Stimulated activated CD4-positive, alpha-beta T cell treated with anti-CD3 and anti-CD28 coated beads, Interleukin-2, amount 100 ng/mL, for 48 hours (primary cell): ENCODE results near the gene PGLYRP2.
A peak's percentile ranks its signal among the peaks of the same experiment; 100 is the strongest.

Experiments used
- DNase-seq, 2 donors: peaks; one replicate each; pipeline ENCODE4 v3.0.0-alpha.2; 2020

Gene PGLYRP2

DNA sequence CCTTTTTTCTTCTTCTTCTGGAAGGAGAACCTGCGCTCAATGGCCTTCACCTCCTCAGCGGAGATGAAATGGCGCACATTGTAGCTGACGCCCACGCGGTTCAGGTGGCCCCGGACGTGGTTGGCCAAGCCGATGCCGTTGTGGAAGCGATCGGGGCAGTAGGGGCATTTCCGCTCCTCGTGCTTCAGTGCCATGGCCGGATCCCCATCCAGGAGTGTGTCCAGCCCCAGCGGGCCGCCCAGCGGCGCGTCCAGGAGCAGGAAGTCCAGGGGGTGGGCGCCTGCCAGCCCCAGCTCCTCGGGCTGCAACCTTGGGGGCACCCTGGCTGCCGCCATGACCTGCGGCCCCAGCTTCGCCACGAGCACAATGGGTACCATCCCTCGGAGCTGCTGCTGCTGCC, 40.7 kb downstream of the PGLYRP2 start:
- no peak for DNase-seq

- DNase-seq, result no peak
Measured at GRCh38 chr19:15438124-15438496, 41.2 kb downstream of the PGLYRP2 start.

GRCh38 chr19:15437355-15438123, 41.8 kb downstream of the PGLYRP2 start:
- no peak for DNase-seq

- DNase-seq, result no peak
Measured at GRCh38 chr19:15436826-15437110, 42.5 kb downstream of the PGLYRP2 start.

DNA sequence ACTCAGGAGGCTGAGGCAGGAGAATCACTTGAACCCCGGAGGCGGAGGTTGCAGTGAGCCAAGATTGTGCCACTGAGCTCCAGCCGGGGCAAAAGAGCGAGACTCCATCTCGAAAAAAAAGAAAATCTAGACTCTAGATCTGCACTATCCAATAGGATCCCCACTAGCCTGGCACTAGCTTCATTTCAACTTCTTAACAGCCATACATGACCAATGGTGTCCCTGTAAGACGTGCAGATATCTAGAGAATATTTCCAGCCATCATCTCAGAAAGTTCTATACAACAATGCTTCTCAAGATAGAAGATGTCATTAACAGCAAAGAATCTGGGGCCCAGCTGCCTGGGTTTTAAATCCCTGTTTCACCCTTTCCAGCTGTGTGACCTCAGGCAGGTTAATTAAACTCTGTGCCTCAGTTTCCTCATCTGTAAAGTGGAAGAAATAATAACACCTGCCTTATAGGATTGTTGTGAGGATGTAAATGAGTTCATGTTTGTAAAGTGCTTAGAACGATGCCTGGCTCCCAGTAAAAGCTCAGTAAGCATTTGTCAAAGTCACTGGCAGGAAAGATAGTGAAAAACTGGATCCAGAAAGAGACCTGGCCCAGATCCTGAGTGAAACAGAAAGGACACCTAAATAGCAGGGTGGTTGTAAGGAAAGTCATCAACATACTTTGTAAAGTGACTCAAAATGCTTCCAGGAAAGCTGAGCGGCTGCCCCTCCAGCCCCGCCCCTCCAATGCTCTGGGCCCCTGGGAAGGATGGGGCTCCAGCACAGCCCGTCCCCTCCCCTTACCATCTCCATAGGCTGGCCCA, 43.1 kb downstream of the PGLYRP2 start:
- no peak for DNase-seq

- DNase-seq, result no peak
Measured at GRCh38 chr19:15433519-15434069, 45.7 kb downstream of the PGLYRP2 start.

DNA sequence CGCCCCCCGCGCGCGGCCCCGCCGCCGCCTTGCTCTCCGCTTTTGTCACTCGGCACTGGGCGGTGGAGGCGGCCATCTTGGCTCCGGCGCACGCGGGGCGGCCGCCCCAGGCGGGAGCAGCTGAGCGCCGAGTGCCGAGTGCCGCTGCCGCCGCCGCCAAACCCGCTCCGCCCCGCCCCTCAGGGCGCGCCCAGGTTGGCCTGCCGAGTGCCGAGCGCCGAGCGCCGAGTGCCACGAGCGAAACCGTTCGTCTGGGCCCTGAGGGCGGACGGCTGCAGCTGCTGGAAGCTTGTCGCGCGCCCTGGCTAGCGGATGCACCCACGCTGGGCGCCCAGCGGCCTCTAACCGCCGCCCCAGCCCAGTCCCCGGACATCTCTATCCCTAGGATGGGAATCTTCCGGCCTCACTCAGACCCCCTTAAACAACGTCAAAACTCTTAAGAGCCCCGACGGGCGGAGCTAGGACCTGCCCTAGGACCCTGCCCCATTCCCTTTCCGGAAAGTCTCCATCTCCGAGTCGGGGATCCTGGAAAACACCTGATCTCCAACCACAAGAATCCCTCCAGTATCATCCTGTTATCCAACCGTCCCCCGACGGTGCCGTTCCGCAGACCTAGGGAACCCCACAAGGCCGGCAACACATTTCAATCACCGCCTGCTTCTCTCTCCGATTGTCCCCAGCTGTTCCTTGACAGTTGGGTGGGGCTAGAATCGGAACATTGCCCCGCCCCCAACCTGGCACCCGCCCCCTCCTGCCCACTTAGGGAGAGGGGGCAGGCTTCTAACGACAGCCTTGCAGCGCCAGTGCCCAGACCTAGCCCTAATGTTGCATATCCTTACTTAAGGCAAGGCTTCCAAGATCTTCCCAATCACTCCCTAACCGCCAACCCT, 46.4 kb downstream of the PGLYRP2 start:
- peak; percentile 88 to 94 for DNase-seq

GRCh38 chr19:15432018-15432494, 47.2 kb downstream of the PGLYRP2 start:
- DNase-seq, result no peak

- DNase-seq, result no peak
Measured at GRCh38 chr19:15431396-15432017, 47.8 kb downstream of the PGLYRP2 start.

DNA sequence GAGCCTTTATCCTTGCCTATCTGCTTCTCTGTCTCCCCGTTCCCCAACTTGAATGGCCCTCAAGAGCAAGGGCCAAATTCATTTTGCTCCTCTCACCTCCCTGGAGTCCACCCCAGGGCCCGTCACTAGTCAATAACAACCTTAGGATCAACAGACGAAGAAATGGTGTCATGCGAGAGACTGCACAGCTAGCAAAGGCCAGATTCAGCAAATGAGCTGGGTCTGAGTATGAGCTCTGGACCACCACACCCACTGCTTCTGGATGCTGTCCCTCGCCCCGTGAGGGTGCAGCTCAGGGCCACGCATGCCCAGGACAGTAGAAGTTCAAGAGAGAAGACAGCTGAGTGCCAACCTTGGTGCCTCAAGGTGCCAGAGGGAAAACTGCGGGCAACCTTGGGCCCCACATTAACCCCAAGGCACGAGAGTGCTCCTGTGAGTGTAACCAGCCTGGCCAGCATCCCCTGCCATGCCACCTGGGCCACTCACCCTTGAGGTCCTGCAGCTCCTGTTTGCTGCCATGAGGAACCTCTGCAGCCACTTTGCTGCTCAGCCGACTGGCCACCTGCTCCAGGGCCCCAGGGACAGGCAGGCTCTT, 48.7 kb downstream of the PGLYRP2 start:
- no peak for DNase-seq

- DNase-seq, result no peak
Measured at GRCh38 chr19:15429825-15430467, 49.4 kb downstream of the PGLYRP2 start.

DNA sequence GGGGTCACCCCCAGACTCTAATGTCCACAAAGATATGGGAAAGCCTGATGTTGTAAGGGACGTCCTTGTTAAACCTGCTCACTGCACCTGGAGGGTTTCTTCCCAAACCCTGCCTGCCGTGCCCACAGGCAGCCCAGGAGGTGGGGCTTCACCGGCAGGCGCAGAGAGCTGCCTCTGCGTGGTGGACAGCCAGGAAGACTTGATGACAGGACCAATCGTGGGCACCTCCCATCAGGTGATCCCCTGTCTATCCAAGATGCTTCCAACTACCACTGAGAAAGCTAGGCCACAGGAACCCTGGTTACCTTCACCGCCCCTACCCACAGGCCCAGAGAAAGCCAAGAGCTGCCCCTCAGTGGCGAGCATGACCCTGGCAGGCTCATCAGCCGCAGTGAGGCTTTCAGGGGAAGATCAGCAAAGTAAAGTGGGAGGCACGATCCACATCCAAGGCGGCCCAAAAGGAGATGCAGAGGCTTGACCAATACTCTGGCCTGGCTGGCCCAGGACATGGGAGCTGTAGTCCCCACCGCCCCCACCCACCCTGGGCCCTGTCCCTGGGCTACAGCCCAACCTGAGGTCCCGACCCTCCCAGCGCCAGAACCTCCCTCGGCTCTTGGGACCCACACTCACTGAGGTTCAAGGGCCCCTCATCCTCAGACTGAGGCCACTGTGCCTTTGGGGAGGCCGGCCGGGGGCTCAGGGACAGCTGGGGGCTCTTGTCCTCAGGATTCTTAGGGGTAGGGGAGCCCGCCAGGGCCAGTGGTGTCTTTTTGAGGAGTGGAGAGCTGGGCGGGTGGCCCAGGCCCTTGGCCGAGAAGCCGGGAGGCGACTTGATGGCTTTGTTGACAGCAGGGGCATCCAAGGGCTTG, 50.1 kb downstream of the PGLYRP2 start:
- no peak for DNase-seq

GRCh38 chr19:15427991-15428471, 51.3 kb downstream of the PGLYRP2 start:
- no peak for DNase-seq

GRCh38 chr19:15427350-15427700, 52.0 kb downstream of the PGLYRP2 start:
- DNase-seq, result no peak

DNA sequence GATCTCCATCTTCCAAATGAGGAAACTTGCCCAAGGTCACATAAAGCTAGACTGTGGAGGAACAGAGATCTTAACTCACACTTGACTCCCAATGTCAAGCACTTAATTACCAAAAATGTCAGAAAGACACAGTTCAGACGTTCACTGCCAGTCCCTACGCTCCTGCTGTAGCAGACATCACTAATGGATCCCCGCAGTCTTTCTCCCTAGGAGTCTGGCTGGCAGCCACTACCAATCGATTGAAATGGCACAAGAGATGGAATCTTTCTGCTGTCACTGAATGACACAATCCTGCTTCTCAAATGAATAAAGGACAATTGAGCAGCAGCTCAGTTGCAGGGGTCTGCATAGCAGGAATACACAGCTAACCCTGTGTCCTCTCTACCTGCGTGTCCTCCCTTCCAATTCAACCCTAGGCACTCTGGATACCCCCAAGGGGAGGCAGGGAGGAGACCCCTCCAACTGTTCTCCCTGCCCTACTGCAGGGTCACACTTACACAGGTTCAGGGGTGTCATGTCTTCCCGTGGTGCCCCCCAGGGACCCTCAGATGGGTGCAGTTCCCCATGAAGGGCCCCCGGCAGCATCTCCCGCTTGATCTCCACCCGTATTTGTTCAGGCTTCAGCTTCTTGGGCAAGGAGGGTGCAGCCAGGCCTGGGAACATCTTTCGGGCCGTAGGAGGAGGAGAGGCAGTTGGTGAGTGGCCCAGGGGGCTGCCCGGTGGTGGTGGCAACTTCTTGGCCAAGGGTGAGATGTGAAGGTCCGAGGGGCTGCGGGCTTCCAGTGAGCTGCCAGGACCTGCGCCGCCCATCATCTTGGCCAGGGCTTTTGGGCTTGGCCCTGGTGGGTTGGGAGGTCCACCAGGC, 52.6 kb downstream of the PGLYRP2 start:
- no peak for DNase-seq

- no peak for DNase-seq
Measured at GRCh38 chr19:15425321-15425950, 53.9 kb downstream of the PGLYRP2 start.

DNA sequence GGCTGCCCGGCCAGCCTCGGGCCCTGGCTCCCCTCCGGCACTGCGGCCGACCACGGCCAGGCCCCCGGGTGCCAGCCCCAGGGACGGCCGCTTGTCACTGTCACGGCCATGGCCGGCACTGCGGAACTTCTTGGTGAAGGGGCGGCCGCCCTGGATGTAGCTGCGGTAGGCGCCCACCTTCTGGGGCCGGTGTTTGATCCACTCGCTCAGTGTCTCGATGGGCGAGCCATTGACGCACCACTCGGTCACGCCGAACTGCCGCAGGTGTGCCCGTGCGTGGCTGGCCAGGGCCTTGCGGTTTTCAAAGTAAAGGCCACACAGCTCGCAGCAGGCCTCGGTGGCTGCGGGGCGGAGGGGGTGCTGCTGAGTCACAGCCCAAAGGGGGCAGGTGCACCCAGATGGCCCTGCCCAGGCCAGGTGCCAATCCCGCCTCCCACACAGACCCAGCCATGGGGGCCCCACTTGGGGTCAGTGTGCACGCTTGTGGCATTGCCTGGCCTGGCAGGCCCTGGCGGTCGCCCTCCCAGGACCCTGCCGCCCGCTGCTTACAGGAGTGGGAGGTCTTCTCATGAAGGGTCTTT, 54.5 kb downstream of the PGLYRP2 start:
- DNase-seq, result no peak

GRCh38 chr19:15424121-15424520, 55.2 kb downstream of the PGLYRP2 start:
- DNase-seq, result no peak

- DNase-seq, result no peak
Measured at GRCh38 chr19:15423130-15423529, 56.2 kb downstream of the PGLYRP2 start.
